ENCODE measurements around the gene DNPEP.
A peak's percentile ranks its signal among the peaks of the same experiment; 100 is the strongest.
"Not testable (repeated sequence)": the region's sequence is repeated elsewhere in the genome, so short reads cannot be mapped to it uniquely, and the experiment has no call there.

The DNPEP gene

GRCh38 chr2:219400562-219400961, 12.8 kb upstream of the DNPEP start:
- no peak for DNase-seq (ENCODE audit: low spot score)

GRCh38 chr2:219399716-219400478, 12.2 kb upstream of the DNPEP start:
- DNase-seq (ENCODE audit: low spot score) = no peak

GRCh38 chr2:219398721-219399363, 11.1 kb upstream of the DNPEP start:
- peak; percentile 67 for DNase-seq (ENCODE audit: low spot score)

GRCh38 chr2:219396863-219397457, 9.2 kb upstream of the DNPEP start:
- no peak for DNase-seq (ENCODE audit: low spot score)

- no peak for DNase-seq (ENCODE audit: low spot score)
These were observed 7.9 kb upstream of the DNPEP start for GRCh38 chr2:219395609-219396008.

GRCh38 chr2:219395056-219395455, 7.3 kb upstream of the DNPEP start:
- not testable (repeated sequence) for DNase-seq (ENCODE audit: low spot score)

GRCh38 chr2:219392754-219393153, 5.0 kb upstream of the DNPEP start:
- DNase-seq (ENCODE audit: low spot score) = no peak

GRCh38 chr2:219388907-219389156, 1.1 kb upstream of the DNPEP start:
- DNase-seq (ENCODE audit: low spot score) = no peak

- DNase-seq (ENCODE audit: low spot score) = peak; percentile 93
These were observed 602 bp upstream of the DNPEP start for GRCh38 chr2:219388121-219388906.

- DNase-seq (ENCODE audit: low spot score) = no peak
These were observed 1.0 kb downstream of the DNPEP start for GRCh38 chr2:219386532-219387280.

GRCh38 chr2:219385958-219386520, 1.7 kb downstream of the DNPEP start:
- DNase-seq (ENCODE audit: low spot score) = no peak

- DNase-seq (ENCODE audit: low spot score) = no peak
These were observed 2.9 kb downstream of the DNPEP start for GRCh38 chr2:219384859-219385258.

GRCh38 chr2:219384083-219384713, 3.5 kb downstream of the DNPEP start:
- no peak for DNase-seq (ENCODE audit: low spot score)

- DNase-seq (ENCODE audit: low spot score) = no peak
These were observed 6.3 kb downstream of the DNPEP start for GRCh38 chr2:219381448-219381847.

GRCh38 chr2:219380926-219381325, 6.8 kb downstream of the DNPEP start:
- DNase-seq (ENCODE audit: low spot score) = no peak

- no peak for DNase-seq (ENCODE audit: low spot score)
These were observed 9.4 kb downstream of the DNPEP start for GRCh38 chr2:219378163-219378851.

- DNase-seq (ENCODE audit: low spot score) = no peak
These were observed 18.3 kb downstream of the DNPEP start for GRCh38 chr2:219369447-219369861.

GRCh38 chr2:219368690-219369191, 19.0 kb downstream of the DNPEP start:
- DNase-seq (ENCODE audit: low spot score) = peak; percentile 24

- DNase-seq (ENCODE audit: low spot score) = peak; percentile 43
These were observed 25.1 kb downstream of the DNPEP start for GRCh38 chr2:219362524-219363164.

GRCh38 chr2:219362072-219362471, 25.6 kb downstream of the DNPEP start:
- no peak for DNase-seq (ENCODE audit: low spot score)

Measured in SW480 (cell line).